OCI-LY1 (cell line): ENCODE results near the gene ZP4.

Source experiments
- EZH2 ChIP-seq: fragments of 200-600 bp; sonication (generic), shearing (Covaris generic); IDR thresholded peaks from 2 replicates; pipeline ENCODE4 v1.8.0; 2017; ENCODE audit warnings: borderline replicate concordance, mixed run types, mild to moderate bottlenecking, antibody characterized with exemption, low read length, moderate library complexity, mixed read lengths
- TF ChIP-seq, protein P1 (sequence below): fragments of 200-600 bp; sonication (generic), shearing (Covaris generic); IDR thresholded peaks from 2 replicates; pipeline ENCODE4 v1.5.1; 2017; ENCODE audit warnings: mild to moderate bottlenecking, antibody characterized with exemption, low read length, moderate library complexity, mixed read lengths

DNA sequence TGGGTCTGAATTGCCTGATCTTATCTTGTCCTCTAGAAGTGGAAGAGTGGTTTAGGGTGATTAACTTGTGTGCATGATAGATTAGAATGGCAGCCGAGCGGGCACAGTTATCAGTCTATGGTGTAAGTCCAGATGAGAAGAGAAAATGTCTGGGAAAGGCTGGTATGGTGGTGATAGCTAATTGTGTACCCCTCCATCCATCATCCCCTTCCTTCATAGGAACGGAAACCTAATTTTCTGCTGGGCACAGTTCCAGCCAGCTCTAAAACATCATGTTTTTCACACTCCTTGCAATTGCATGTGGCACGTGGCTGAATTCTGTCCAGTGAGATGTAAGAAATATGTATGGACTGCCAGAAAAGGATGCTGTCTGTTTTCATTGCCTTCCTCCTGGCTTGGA is 40.9 kb upstream of the ZP4 start:
- TF ChIP-seq, protein P1, sequence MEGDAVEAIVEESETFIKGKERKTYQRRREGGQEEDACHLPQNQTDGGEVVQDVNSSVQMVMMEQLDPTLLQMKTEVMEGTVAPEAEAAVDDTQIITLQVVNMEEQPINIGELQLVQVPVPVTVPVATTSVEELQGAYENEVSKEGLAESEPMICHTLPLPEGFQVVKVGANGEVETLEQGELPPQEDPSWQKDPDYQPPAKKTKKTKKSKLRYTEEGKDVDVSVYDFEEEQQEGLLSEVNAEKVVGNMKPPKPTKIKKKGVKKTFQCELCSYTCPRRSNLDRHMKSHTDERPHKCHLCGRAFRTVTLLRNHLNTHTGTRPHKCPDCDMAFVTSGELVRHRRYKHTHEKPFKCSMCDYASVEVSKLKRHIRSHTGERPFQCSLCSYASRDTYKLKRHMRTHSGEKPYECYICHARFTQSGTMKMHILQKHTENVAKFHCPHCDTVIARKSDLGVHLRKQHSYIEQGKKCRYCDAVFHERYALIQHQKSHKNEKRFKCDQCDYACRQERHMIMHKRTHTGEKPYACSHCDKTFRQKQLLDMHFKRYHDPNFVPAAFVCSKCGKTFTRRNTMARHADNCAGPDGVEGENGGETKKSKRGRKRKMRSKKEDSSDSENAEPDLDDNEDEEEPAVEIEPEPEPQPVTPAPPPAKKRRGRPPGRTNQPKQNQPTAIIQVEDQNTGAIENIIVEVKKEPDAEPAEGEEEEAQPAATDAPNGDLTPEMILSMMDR: no peak
- TF ChIP-seq EZH2: no peak
